A549 (cell line): Measurements from ENCODE around the gene CTDP1.

ENCODE experiments used
- CEBPB ChIP-seq, 2 experiments: fragments of >200 bp in 1 of 2; sonication (Bioruptor Twin) in 1 of 2; formaldehyde crosslinking in 1 of 2; IDR thresholded peaks; 2 replicates each; pipeline ENCODE4 v1.6.1; 2012 to 2016
- ELK1 ChIP-seq: fragments of 150-350 bp; IDR thresholded peaks from 2 replicates; pipeline ENCODE4 v1.6.1; 2014; ENCODE audit warnings: low read depth, mild to moderate bottlenecking, low read length
- HOXA7 ChIP-seq: fragments of 250-450 bp; sonication (Bioruptor Pico); IDR thresholded peaks from 2 replicates; pipeline ENCODE4 v1.5.0; 2020; ENCODE audit warnings: mild to moderate bottlenecking, moderate library complexity
- JUNB ChIP-seq: fragments of >200 bp; sonication (Bioruptor Twin); formaldehyde crosslinking; IDR thresholded peaks from 2 replicates; pipeline ENCODE4 v1.6.1; 2016
- MAFK ChIP-seq: fragments of 450-650 bp; IDR thresholded peaks from 2 replicates; pipeline ENCODE4 v1.6.1; 2014; ENCODE audit not compliant: partially characterized antibody
- RAD21 ChIP-seq, 2 experiments: fragments of >200 bp in 1 of 2; sonication (Bioruptor Twin) in 1 of 2; formaldehyde crosslinking in 1 of 2; IDR thresholded peaks in 1 of 2; conservative IDR thresholded peaks in 1 of 2; 2 replicates in 1 of 2; 3 replicates in 1 of 2; pipeline ENCODE4 v1.6.1; 2012 to 2018; ENCODE audit warnings: inconsistent platforms in 1 of 2
- TF ChIP-seq, protein P1 (sequence below): IDR thresholded peaks from 2 replicates; pipeline ENCODE4 v1.6.1; 2012
- TF ChIP-seq, protein P2 (sequence below): fragments of >200 bp; sonication (Bioruptor Twin); formaldehyde crosslinking; IDR thresholded peaks from 3 replicates; pipeline ENCODE4 v1.5.1; 2016

GRCh38 chr18:79664525-79665125, 15.0 kb upstream of the CTDP1 start:
- TF ChIP-seq ELK1, result no peak
- TF ChIP-seq, protein P1, sequence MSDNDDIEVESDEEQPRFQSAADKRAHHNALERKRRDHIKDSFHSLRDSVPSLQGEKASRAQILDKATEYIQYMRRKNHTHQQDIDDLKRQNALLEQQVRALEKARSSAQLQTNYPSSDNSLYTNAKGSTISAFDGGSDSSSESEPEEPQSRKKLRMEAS, result no peak
- TF ChIP-seq, protein P2, sequence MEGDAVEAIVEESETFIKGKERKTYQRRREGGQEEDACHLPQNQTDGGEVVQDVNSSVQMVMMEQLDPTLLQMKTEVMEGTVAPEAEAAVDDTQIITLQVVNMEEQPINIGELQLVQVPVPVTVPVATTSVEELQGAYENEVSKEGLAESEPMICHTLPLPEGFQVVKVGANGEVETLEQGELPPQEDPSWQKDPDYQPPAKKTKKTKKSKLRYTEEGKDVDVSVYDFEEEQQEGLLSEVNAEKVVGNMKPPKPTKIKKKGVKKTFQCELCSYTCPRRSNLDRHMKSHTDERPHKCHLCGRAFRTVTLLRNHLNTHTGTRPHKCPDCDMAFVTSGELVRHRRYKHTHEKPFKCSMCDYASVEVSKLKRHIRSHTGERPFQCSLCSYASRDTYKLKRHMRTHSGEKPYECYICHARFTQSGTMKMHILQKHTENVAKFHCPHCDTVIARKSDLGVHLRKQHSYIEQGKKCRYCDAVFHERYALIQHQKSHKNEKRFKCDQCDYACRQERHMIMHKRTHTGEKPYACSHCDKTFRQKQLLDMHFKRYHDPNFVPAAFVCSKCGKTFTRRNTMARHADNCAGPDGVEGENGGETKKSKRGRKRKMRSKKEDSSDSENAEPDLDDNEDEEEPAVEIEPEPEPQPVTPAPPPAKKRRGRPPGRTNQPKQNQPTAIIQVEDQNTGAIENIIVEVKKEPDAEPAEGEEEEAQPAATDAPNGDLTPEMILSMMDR, result no peak
- TF ChIP-seq MAFK, result no peak
- no peak for TF ChIP-seq HOXA7
- TF ChIP-seq RAD21 (conservative IDR thresholded peaks at IDR 0.05 in 1 of 2, IDR thresholded peaks at IDR 0.05 in 1 of 2), result no peak
- TF ChIP-seq CEBPB (IDR thresholded peaks at IDR 0.05), result no peak
- no peak for TF ChIP-seq JUNB
